GM21786 (cell line): ENCODE data around the gene RAB11FIP4.

ENCODE experiments used
- ATAC-seq: cut with Tn5 transposase; IDR thresholded peaks from one replicate; pipeline ENCODE4 v1.9.1; 2021; ENCODE audit not compliant: unreplicated experiment

Gene RAB11FIP4

GRCh38 chr17:31385428-31386285 lies 5.8 kb upstream of the RAB11FIP4 start:
- ATAC-seq = no peak

- no peak for ATAC-seq
These were observed 4.9 kb upstream of the RAB11FIP4 start for GRCh38 chr17:31386542-31387075.

GRCh38 chr17:31387438-31387837 lies 4.0 kb upstream of the RAB11FIP4 start:
- ATAC-seq = no peak

DNA sequence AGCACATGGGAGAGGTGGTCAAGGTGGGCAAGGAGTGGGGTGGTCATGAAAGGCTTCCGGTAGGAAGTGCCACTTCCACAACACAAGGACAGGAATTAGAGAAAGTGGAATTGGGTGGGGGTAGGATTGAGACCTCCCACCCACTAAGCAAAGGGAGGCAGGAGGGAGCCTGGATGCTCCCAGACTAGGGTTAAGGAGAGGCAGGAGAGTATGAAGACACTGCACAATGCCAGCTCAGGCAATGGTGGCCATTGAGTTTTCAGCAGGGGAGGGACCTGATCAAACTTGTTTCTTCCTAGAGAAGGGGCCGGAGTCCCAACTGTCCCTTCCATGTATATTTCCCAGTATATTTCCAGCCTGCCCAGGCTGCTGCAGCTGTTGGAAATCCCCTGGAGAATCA lies 3.1 kb upstream of the RAB11FIP4 start:
- no peak for ATAC-seq

- ATAC-seq = no peak
These were observed 2.5 kb upstream of the RAB11FIP4 start for GRCh38 chr17:31388770-31389656.

GRCh38 chr17:31389657-31390381 lies 1.7 kb upstream of the RAB11FIP4 start:
- ATAC-seq = no peak

- no peak for ATAC-seq
These were observed 1.1 kb upstream of the RAB11FIP4 start for GRCh38 chr17:31390426-31390747.

DNA sequence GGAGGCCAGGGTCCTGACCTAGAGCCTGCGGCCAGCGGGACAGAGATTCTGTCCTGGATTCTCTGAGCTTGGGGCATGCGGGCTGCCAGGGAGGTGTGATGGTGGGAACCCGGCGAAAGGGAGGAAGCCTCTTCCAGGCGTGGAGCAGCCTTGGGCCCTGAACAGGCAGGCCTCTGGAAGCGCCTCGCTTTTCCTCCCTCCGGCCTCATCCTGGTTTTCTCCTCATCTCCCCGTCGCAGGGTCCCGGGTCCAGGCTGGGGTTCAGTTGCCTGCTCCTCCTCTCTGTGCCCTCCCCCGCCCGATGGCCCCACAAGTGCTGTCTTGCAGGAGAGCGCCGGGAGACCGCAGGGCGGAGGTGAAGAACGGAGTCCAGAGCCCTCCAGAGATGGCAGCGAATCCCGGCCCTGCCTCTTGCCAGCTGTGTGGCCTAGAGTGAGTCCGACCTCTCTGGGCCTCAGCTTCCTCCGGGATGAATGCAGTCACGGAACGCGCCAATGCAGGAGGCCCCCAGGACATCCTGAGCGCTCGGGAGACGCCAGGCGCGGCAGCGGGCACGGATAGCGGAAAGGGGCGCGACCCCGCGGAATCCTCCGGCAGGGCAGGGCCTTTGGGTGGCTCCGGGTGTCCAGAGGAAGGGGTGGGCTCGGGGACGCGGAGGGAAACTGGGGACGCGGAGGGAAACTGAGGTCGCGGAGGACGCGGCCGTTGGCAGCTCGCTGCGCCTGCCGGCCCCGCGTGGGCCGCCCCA lies 553 bp upstream of the RAB11FIP4 start:
- ATAC-seq = no peak

- ATAC-seq = no peak
These were observed 754 bp downstream of the RAB11FIP4 start for GRCh38 chr17:31392002-31392855.

DNA sequence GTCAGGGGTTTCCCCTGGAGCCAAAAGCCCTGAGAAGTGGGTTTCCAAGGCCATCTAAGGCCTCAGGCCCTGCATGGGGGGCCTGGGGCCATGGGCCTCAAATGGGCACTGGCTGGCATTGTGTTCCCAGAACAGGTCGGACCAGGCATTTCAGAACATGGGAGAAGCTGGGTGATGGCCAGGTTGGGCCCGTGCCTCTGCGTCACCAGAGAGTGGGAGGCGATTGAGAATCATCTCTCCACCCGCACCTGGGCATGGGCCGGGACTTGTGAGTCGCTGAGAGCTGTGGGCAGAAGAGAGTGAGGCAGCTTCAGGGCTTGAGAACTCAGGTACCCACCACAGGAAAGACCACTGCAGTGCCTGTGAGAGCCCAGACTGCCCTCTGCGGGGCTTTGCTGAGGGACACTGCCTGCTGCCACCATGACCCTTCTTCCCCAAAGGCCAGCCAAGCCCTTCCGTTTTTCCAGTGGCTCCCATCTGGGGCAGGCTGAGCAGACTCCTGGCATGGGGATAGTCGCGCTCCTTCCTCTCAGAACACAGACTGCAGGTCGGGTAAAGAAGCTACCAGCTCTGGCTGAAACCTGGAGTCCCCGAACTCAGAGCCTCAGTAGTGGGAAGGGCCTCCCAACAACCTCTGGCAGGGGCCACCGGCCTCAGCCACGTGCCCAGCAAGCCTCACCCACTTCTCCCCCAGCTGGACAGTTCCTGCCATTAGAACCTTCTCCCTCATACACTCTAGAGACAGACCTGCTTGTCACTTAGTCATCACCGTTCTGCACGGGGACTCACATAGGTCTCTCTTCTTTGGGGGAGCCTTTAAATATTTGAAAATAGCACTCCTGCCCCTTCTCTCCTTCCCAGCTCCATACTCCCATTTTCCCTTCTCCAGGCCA lies 1.6 kb downstream of the RAB11FIP4 start:
- ATAC-seq = no peak

DNA sequence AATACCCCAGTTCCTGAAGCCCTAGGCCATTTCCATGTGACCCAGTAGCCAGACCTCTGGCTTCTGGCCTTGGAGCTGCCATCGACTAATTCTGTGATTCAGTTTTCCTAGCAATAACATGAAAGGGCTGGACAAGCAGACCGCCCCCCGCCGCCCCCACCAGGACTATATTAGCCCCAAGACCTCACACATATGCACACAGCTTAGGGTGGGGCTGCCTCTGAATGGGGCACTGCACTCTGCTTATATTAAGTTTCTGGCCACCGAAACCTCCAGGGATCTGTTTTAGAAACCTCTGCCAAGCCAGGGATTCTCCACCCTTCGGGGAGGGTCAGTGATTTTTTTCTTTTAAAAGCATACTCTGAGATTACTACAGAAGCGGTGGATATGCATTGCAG lies 2.3 kb downstream of the RAB11FIP4 start:
- no peak for ATAC-seq

GRCh38 chr17:31394544-31394943 lies 3.1 kb downstream of the RAB11FIP4 start:
- no peak for ATAC-seq

DNA sequence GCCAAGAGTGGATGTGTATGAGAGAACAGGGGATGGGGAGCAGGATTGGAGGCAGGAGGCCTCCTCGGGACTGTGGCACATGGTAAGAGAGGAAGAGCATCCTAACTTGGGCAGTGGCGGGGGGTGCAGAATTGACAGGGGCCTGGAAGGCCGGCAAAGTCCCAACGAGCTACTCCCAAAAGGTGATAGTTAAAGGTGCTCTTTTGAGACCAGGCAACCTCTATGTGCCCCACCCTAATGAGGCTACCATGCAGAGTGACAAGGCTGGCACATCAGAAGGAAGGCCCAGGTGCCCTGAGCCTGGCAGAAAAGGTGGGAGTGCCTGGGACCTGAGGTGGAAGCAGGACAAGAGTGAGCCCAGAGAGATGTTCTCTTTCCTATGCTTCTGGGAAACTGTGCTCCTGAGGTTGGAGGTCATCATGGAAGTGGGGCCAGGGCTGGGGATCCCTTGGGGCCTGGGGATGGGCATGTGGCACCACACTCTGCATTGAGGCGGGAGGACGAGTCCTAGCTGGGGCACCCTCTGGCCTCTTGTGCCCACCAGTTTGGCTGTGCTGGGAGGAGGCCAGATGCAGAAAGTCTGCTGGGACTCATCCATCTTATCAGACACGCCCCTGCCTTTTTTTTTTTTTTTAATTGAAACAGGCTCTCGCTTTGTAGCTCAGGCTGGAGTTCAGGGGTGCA lies 5.9 kb downstream of the RAB11FIP4 start:
- ATAC-seq = no peak

- no peak for ATAC-seq
These were observed 7.2 kb downstream of the RAB11FIP4 start for GRCh38 chr17:31398381-31399311.

GRCh38 chr17:31400481-31400950 lies 9.0 kb downstream of the RAB11FIP4 start:
- ATAC-seq = no peak

- ATAC-seq = no peak
These were observed 10.2 kb downstream of the RAB11FIP4 start for GRCh38 chr17:31401456-31402254.
